Measurements from ENCODE around the gene EIF4E1B.

Gene EIF4E1B

GRCh38 chr5:176627582-176627981 is 2.9 kb upstream of the EIF4E1B start:
- Histone ChIP-seq H3K4me3 (ENCODE audit: insufficient read depth in 1 of 2, low read depth in 1 of 2, low read length in 2 of 2) (no peak overlapping the region), H4K8ac (ENCODE audit: low read length) (no peak overlapping the region), H4K91ac (ENCODE audit: low read length) (peak overlapping the region; percentile 40), H2BK12ac (ENCODE audit: low read length in 2 of 2) (no peak overlapping the region), H3K9ac (ENCODE audit: low read length) (no peak overlapping the region), H2BK5ac (ENCODE audit: low read depth, low read length, poor library complexity, severe bottlenecking) (no peak overlapping the region), H3K27me3 (ENCODE audit: control insufficient read depth in 1 of 2, insufficient read depth in 1 of 2, low read length in 2 of 2) (peaks cover 55% of the 10 kb centered on the region in 2 experiments), H2AK5ac (ENCODE audit: low read length, severe bottlenecking) (no peak overlapping the region), H3K36me3 (ENCODE audit: control insufficient read depth in 1 of 2, insufficient read depth in 2 of 2, low read depth in 1 of 2, low read length in 2 of 2) (no peaks in the 10 kb centered on the region), H3K23ac (ENCODE audit: low read length in 2 of 2) (no peak overlapping the region), H3K4me1 (ENCODE audit: control insufficient read depth, insufficient read depth, low read depth, low read length) (peaks cover 32% of the 10 kb centered on the region), H2BK15ac (ENCODE audit: low read depth, poor library complexity, severe bottlenecking) (no peak overlapping the region), H3K79me1 (replicated peaks; ENCODE audit: low read length, poor library complexity, severe bottlenecking) (no peaks in the 10 kb centered on the region), H3K4ac (ENCODE audit: low read depth in 1 of 2, low read length in 2 of 2) (no peak overlapping the region), H3K27ac (ENCODE audit: low read length, poor library complexity, severe bottlenecking) (no peak overlapping the region), H3K14ac (ENCODE audit: low read length in 2 of 2) (no peak overlapping the region), H2BK120ac (ENCODE audit: low read depth, low read length) (no peak overlapping the region), H2AFZ (ENCODE audit: low read depth, low read length) (no peak overlapping the region), H3K4me2 (ENCODE audit: low read length, poor library complexity, severe bottlenecking) (no peak overlapping the region), H3K18ac (ENCODE audit: low read depth in 1 of 2, low read length in 2 of 2) (no peak overlapping the region), H3K9me3 (ENCODE audit: control insufficient read depth, low read length) (no peaks in the 10 kb centered on the region)
- DNase-seq: no peak
- 84% methylated on average over 2 of the region's 5 CpGs for WGBS

- H2BK15ac ChIP-seq (ENCODE audit: low read depth, poor library complexity, severe bottlenecking): no peak overlapping the region
- no peak overlapping the region for H3K27ac ChIP-seq (ENCODE audit: low read length, poor library complexity, severe bottlenecking)
- no peak overlapping the region for H2BK12ac ChIP-seq (ENCODE audit: low read length in 2 of 2)
- H3K4me3 ChIP-seq (ENCODE audit: insufficient read depth in 1 of 2, low read depth in 1 of 2, low read length in 2 of 2): no peak overlapping the region
- H3K4me2 ChIP-seq (ENCODE audit: low read length, poor library complexity, severe bottlenecking): no peak overlapping the region
- peaks cover 32% of the 10 kb centered on the region for H3K4me1 ChIP-seq (ENCODE audit: control insufficient read depth, insufficient read depth, low read depth, low read length)
- no peaks in the 10 kb centered on the region for H3K9me3 ChIP-seq (ENCODE audit: control insufficient read depth, low read length)
- no peak overlapping the region for H3K9ac ChIP-seq (ENCODE audit: low read length)
- no peak overlapping the region for H3K14ac ChIP-seq (ENCODE audit: low read length in 2 of 2)
- H4K91ac ChIP-seq (ENCODE audit: low read length): no peak overlapping the region
- no peak overlapping the region for H2BK5ac ChIP-seq (ENCODE audit: low read depth, low read length, poor library complexity, severe bottlenecking)
- H3K79me1 ChIP-seq (replicated peaks; ENCODE audit: low read length, poor library complexity, severe bottlenecking): no peaks in the 10 kb centered on the region
- no peak overlapping the region for H3K4ac ChIP-seq (ENCODE audit: low read depth in 1 of 2, low read length in 2 of 2)
- H2AFZ ChIP-seq (ENCODE audit: low read depth, low read length): no peak overlapping the region
- no peaks in the 10 kb centered on the region for H3K36me3 ChIP-seq (ENCODE audit: control insufficient read depth in 1 of 2, insufficient read depth in 2 of 2, low read depth in 1 of 2, low read length in 2 of 2)
- no peak overlapping the region for H2BK120ac ChIP-seq (ENCODE audit: low read depth, low read length)
- H3K23ac ChIP-seq (ENCODE audit: low read length in 2 of 2): no peak overlapping the region
- WGBS: 66% methylated on average over 12 of the region's 13 CpGs
- no peak overlapping the region for H4K8ac ChIP-seq (ENCODE audit: low read length)
- H2AK5ac ChIP-seq (ENCODE audit: low read length, severe bottlenecking): no peak overlapping the region
- H3K18ac ChIP-seq (ENCODE audit: low read depth in 1 of 2, low read length in 2 of 2): no peak overlapping the region
- no peak for DNase-seq
- H3K27me3 ChIP-seq (ENCODE audit: control insufficient read depth in 1 of 2, insufficient read depth in 1 of 2, low read length in 2 of 2): peaks cover 59 to 66% of the 10 kb centered on the region in 2 experiments
These were observed 1.9 kb upstream of the EIF4E1B start for GRCh38 chr5:176628406-176629228.

GRCh38 chr5:176629317-176629852 is 1.1 kb upstream of the EIF4E1B start:
- Histone ChIP-seq H2BK12ac (ENCODE audit: low read length in 2 of 2) (no peak overlapping the region), H3K79me1 (replicated peaks; ENCODE audit: low read length, poor library complexity, severe bottlenecking) (no peaks in the 10 kb centered on the region), H3K4ac (ENCODE audit: low read depth in 1 of 2, low read length in 2 of 2) (no peak overlapping the region), H2BK5ac (ENCODE audit: low read depth, low read length, poor library complexity, severe bottlenecking) (no peak overlapping the region), H2BK120ac (ENCODE audit: low read depth, low read length) (no peak overlapping the region), H3K36me3 (ENCODE audit: control insufficient read depth in 1 of 2, insufficient read depth in 2 of 2, low read depth in 1 of 2, low read length in 2 of 2) (no peaks in the 10 kb centered on the region), H2AK5ac (ENCODE audit: low read length, severe bottlenecking) (no peak overlapping the region), H3K27me3 (ENCODE audit: control insufficient read depth in 1 of 2, insufficient read depth in 1 of 2, low read length in 2 of 2) (peaks cover 60 to 73% of the 10 kb centered on the region in 2 experiments), H3K14ac (ENCODE audit: low read length in 2 of 2) (no peak overlapping the region), H3K4me2 (ENCODE audit: low read length, poor library complexity, severe bottlenecking) (peak overlapping the region; percentile 92), H3K18ac (ENCODE audit: low read depth in 1 of 2, low read length in 2 of 2) (no peak overlapping the region), H3K9ac (ENCODE audit: low read length) (no peak overlapping the region), H3K4me1 (ENCODE audit: control insufficient read depth, insufficient read depth, low read depth, low read length) (peaks cover 32% of the 10 kb centered on the region), H2AFZ (ENCODE audit: low read depth, low read length) (no peak overlapping the region), H2BK15ac (ENCODE audit: low read depth, poor library complexity, severe bottlenecking) (no peak overlapping the region), H4K91ac (ENCODE audit: low read length) (no peak overlapping the region), H4K8ac (ENCODE audit: low read length) (no peak overlapping the region), H3K9me3 (ENCODE audit: control insufficient read depth, low read length) (no peaks in the 10 kb centered on the region), H3K4me3 (ENCODE audit: insufficient read depth in 1 of 2, low read depth in 1 of 2, low read length in 2 of 2) (peak overlapping the region; percentile 36 to 74), H3K23ac (ENCODE audit: low read length in 2 of 2) (no peak overlapping the region), H3K27ac (ENCODE audit: low read length, poor library complexity, severe bottlenecking) (no peak overlapping the region)
- WGBS: 11% methylated on average over 34 of the region's 34 CpGs
- no peak for DNase-seq

GRCh38 chr5:176630681-176631222 is 277 bp downstream of the EIF4E1B start:
- Histone ChIP-seq H3K27ac (ENCODE audit: low read length, poor library complexity, severe bottlenecking) (no peak overlapping the region), H4K91ac (ENCODE audit: low read length) (no peak overlapping the region), H3K4me1 (ENCODE audit: control insufficient read depth, insufficient read depth, low read depth, low read length) (peaks cover 29% of the 10 kb centered on the region), H3K23ac (ENCODE audit: low read length in 2 of 2) (no peak overlapping the region), H2BK120ac (ENCODE audit: low read depth, low read length) (no peak overlapping the region), H3K27me3 (ENCODE audit: control insufficient read depth in 1 of 2, insufficient read depth in 1 of 2, low read length in 2 of 2) (peaks cover 66 to 72% of the 10 kb centered on the region in 2 experiments), H3K4me2 (ENCODE audit: low read length, poor library complexity, severe bottlenecking) (peak overlapping the region; percentile 92), H2BK5ac (ENCODE audit: low read depth, low read length, poor library complexity, severe bottlenecking) (no peak overlapping the region), H3K4ac (ENCODE audit: low read depth in 1 of 2, low read length in 2 of 2) (no peak overlapping the region), H3K9ac (ENCODE audit: low read length) (peak overlapping the region; percentile 17), H3K36me3 (ENCODE audit: control insufficient read depth in 1 of 2, insufficient read depth in 2 of 2, low read depth in 1 of 2, low read length in 2 of 2) (no peaks in the 10 kb centered on the region), H2AFZ (ENCODE audit: low read depth, low read length) (no peak overlapping the region), H3K18ac (ENCODE audit: low read depth in 1 of 2, low read length in 2 of 2) (no peak overlapping the region), H4K8ac (ENCODE audit: low read length) (no peak overlapping the region), H3K4me3 (ENCODE audit: insufficient read depth in 1 of 2, low read depth in 1 of 2, low read length in 2 of 2) (peak overlapping the region; percentile 36 to 74), H3K14ac (ENCODE audit: low read length in 2 of 2) (no peak overlapping the region), H3K79me1 (replicated peaks; ENCODE audit: low read length, poor library complexity, severe bottlenecking) (no peaks in the 10 kb centered on the region), H2AK5ac (ENCODE audit: low read length, severe bottlenecking) (no peak overlapping the region), H3K9me3 (ENCODE audit: control insufficient read depth, low read length) (peaks cover 6% of the 10 kb centered on the region), H2BK15ac (ENCODE audit: low read depth, poor library complexity, severe bottlenecking) (no peak overlapping the region), H2BK12ac (ENCODE audit: low read length in 2 of 2) (no peak overlapping the region)
- DNase-seq: no peak
- 20% methylated on average over 20 of the region's 20 CpGs for WGBS
